Measurements from ENCODE around the gene KCNMA1. TPM values are rescaled to one million over a fixed set of nuclear protein-coding genes. Genes with fewer than 3 reads are reported as not detected.
"Not testable (repeated sequence)": the region's sequence is repeated elsewhere in the genome, so short reads cannot be mapped to it uniquely, and the experiment has no call there.

KCNMA1 gene
- total and polyA plus RNA-seq, 3 donors from 2014 or later = 13.6 to 36.1 (median 24.7) TPM

DNA sequence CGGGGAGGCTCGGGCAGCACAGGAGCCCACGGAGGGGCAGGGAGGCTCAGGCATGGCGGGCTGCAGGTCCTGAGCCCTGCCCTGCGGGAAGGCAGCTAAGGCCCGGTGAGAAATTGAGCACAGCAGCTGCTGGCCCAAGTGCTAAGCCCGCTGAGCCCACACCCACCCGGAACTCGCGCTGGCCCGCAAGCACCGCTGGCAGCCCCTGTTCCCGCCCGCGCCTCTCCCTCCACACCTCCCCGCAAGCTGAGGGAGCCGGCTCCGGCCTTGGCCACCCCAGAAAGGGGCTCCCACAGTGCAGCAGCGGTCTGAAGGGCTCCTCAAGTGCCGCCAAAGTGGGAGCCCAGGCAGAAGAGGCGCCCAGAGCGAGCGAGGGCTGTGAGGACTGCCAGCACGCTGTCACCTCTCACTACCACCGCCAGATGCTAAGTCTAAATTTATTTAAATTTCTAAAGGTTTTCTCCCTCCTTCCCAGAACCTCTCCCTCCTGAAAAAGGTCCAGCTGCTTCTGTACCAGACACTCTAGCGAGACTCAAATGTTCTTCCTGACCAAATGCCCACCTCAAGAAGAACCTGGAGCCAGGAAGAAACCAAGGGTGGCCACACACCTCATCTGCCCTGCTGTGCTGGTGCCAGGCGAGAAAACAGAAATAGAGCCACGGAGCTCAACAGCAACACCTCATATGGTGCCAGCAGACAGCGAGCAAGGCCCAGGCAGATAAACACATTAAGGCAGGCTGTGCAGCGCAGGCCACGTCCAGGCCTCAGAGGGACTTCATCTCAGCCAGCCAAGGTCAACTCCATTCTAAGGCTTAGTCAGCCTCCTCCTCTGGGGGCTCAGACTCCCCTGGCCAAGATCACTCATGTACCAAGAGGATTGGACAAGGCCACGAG lies 47.0 kb downstream of the KCNMA1 start:
- Histone ChIP-seq H3K4me3 (peak overlapping the region in 1 of 2 donors; percentile 29), H3K4me1 (no peaks in the 10 kb centered on the region), H3K27ac (no peak overlapping the region), H3K9me3 (no peaks in the 10 kb centered on the region), H3K36me3 (ENCODE audit: low read depth, missing control alignments) (no peaks in the 10 kb centered on the region), H3K27me3 (no peaks in the 10 kb centered on the region)
- no peak for TF ChIP-seq POLR2A (IDR thresholded peaks at IDR 0.05)
- TF ChIP-seq, protein P1, sequence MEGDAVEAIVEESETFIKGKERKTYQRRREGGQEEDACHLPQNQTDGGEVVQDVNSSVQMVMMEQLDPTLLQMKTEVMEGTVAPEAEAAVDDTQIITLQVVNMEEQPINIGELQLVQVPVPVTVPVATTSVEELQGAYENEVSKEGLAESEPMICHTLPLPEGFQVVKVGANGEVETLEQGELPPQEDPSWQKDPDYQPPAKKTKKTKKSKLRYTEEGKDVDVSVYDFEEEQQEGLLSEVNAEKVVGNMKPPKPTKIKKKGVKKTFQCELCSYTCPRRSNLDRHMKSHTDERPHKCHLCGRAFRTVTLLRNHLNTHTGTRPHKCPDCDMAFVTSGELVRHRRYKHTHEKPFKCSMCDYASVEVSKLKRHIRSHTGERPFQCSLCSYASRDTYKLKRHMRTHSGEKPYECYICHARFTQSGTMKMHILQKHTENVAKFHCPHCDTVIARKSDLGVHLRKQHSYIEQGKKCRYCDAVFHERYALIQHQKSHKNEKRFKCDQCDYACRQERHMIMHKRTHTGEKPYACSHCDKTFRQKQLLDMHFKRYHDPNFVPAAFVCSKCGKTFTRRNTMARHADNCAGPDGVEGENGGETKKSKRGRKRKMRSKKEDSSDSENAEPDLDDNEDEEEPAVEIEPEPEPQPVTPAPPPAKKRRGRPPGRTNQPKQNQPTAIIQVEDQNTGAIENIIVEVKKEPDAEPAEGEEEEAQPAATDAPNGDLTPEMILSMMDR (IDR thresholded peaks at IDR 0.05) = no peak
- no peak for DNase-seq
- intact Hi-C loops (cut with DNase I; ENCODE audit: low total_unique reads) = no loop called here
- 64 to 68% methylated on average over 20 to 24 of the region's 32 CpGs for WGBS, 2 donors

DNA sequence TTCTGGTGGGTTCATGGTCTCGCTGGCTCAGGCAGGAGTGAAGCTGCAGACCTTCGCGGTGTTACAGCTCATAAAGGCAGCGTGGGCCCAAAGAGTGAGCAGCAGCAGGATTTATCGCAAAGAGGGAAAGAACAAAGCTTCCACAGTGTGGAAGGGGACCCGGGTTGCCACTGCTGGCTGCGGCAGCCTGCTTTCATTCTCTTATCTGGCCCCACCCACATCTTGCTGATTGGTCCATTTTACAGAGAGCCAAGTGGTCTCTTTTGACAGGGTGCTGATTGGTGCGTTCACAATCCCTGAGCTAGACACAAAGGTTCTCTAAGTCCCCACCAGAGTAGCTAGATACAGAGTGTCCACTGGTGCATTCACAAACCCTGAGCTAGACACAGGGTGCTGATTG lies 47.9 kb downstream of the KCNMA1 start:
- peak overlapping the region in 1 of 2 donors; percentile 29 for H3K4me3 ChIP-seq
- H3K27ac ChIP-seq; H3K4me1 ChIP-seq; H3K9me3 ChIP-seq; H3K27me3 ChIP-seq; intact Hi-C loops (cut with DNase I; ENCODE audit: low total_unique reads); H3K36me3 ChIP-seq (ENCODE audit: low read depth, missing control alignments): not testable (repeated sequence)
- 77% methylated on average over 8 of the region's 8 CpGs; no CpG with 5 or more reads in 1 of the 2 donors for WGBS, 2 donors
- peak; percentile 51 for DNase-seq

DNA sequence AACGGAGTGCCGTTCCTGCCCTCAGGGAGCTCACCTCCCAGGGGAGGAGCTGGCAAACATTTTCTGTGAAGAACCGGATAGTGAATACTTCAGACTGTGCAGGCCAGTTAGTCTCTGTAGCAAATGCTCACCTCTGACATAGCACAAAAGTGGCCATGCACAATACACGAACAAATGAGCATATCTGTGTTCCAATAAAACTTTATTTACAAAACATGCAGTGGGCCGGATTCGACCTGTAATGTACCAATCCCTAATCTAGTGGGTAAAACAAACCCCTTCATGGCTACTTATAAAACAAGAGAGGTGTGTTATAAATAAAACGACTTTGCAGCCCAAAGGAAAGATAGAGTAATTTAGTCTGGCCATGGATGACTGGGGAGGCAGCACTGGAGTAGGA lies 48.7 kb downstream of the KCNMA1 start:
- intact Hi-C loops (cut with DNase I; ENCODE audit: low total_unique reads) = no loop called here
- no peak for DNase-seq
- H3K4me1 ChIP-seq = no peaks in the 10 kb centered on the region
- no peak overlapping the region for H3K4me3 ChIP-seq
- TF ChIP-seq, protein P1 (IDR thresholded peaks at IDR 0.05) = no peak
- TF ChIP-seq POLR2A (IDR thresholded peaks at IDR 0.05) = no peak
- H3K9me3 ChIP-seq = no peaks in the 10 kb centered on the region
- no peak overlapping the region for H3K27ac ChIP-seq
- no peaks in the 10 kb centered on the region for H3K36me3 ChIP-seq (ENCODE audit: low read depth, missing control alignments)
- no peaks in the 10 kb centered on the region for H3K27me3 ChIP-seq
- WGBS, 2 donors = 62 to 72% methylated on average over 7 of the region's 7 CpGs

DNA sequence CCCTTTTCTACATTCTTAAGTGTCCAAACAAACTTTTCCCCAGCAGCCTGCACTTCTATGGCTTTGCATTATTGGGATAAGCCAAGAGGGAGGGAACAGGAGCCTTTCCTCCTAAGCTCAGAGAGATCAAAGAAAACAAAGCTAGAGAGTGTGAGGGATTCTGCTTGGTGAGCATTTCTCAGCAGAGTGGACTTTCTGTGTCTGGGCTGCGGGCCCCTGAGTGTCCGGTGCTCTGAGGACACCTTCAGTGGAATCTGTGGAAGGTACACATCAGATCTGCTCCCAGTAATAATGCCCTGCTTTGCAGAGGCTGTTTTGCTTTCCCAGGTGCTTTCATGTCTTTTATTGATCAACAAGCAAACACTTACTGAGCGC lies 50.2 kb downstream of the KCNMA1 start:
- no peak for DNase-seq
- TF ChIP-seq POLR2A (IDR thresholded peaks at IDR 0.05) = no peak
- TF ChIP-seq, protein P1 (IDR thresholded peaks at IDR 0.05) = no peak
- Histone ChIP-seq H3K9me3 (no peaks in the 10 kb centered on the region), H3K27ac (no peak overlapping the region), H3K4me1 (no peaks in the 10 kb centered on the region), H3K27me3 (no peaks in the 10 kb centered on the region), H3K36me3 (ENCODE audit: low read depth, missing control alignments) (no peaks in the 10 kb centered on the region), H3K4me3 (no peak overlapping the region)
- intact Hi-C loops (cut with DNase I; ENCODE audit: low total_unique reads) = no loop called here
- WGBS, 2 donors = 80 to 99% methylated on average over 3 of the region's 3 CpGs

DNA sequence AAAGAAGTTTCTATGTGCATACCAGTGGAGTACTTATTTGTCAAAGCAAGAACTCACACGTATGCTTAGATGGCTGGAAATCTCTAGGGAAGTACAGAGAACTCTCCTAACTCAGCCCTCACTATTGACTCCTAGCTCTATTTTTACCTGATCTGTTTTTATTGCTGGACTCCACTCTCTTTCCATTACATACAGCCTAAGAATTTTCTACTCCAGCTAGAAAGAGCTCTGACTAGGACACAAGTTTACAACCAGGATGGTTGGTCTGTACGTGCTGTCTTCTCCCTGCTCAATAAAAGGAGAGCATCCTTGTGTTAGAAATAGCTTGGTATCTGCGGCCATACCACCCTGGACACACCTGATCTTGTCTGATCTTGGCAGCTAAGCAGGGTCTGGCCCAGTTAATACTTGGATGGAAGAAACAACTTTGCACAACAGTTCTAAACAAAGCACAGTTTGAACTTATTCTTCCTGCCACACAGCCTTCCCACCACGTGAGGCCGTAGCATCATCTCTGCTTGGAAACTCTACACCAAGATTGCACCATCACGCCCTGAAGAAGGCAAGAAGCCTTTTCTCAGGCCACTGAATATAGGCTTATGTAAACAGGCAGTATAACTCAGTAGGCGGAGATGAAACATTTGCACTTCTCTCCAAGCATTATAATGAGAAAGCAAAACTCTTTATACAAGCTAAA lies 50.7 kb downstream of the KCNMA1 start:
- no peak overlapping the region for H3K4me3 ChIP-seq
- no peaks in the 10 kb centered on the region for H3K4me1 ChIP-seq
- no peak overlapping the region for H3K27ac ChIP-seq
- TF ChIP-seq POLR2A (IDR thresholded peaks at IDR 0.05) = no peak
- TF ChIP-seq, protein P1 (IDR thresholded peaks at IDR 0.05) = no peak
- H3K9me3 ChIP-seq = no peaks in the 10 kb centered on the region
- 77 to 78% methylated on average over 6 to 7 of the region's 7 CpGs for WGBS, 2 donors
- intact Hi-C loops (cut with DNase I; ENCODE audit: low total_unique reads) = no loop called here
- no peaks in the 10 kb centered on the region for H3K27me3 ChIP-seq
- H3K36me3 ChIP-seq (ENCODE audit: low read depth, missing control alignments) = no peaks in the 10 kb centered on the region
- DNase-seq = no peak
